C4-2B (cell line): ENCODE measurements around the gene F3.
"Not testable (repeated sequence)": the region's sequence is repeated elsewhere in the genome, so short reads cannot be mapped to it uniquely, and the experiment has no call there.

Experiments used
- ZFX ChIP-seq: fragments of 450-650 bp; IDR thresholded peaks from 2 replicates; pipeline ENCODE4 v1.6.1; 2017
- TF ChIP-seq, protein P1 (sequence below): fragments of 450-650 bp; conservative IDR thresholded peaks from 2 replicates; pipeline ENCODE4 v1.5.1; 2017; ENCODE audit warnings: mild to moderate bottlenecking

DNA sequence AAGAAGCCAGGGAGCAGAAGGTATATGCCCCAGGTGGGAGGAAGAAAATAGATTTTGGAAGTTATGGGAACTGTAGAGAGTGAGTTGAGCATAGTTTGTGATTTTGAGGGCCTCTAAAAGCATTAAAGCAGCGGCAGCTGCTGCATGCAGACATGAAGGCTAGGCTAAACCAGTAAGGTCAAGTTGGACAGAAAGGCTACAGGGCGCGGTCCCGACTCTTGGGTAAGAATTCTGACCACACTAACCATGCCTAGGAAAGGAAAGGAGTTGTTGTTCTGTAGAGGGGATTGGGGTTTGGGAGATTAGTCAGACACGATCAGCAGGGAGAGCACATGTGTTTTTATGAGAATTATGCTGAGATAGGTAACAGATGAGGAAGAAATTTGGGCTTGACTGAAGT is 27.2 kb upstream of the F3 start:
- TF ChIP-seq, protein P1, sequence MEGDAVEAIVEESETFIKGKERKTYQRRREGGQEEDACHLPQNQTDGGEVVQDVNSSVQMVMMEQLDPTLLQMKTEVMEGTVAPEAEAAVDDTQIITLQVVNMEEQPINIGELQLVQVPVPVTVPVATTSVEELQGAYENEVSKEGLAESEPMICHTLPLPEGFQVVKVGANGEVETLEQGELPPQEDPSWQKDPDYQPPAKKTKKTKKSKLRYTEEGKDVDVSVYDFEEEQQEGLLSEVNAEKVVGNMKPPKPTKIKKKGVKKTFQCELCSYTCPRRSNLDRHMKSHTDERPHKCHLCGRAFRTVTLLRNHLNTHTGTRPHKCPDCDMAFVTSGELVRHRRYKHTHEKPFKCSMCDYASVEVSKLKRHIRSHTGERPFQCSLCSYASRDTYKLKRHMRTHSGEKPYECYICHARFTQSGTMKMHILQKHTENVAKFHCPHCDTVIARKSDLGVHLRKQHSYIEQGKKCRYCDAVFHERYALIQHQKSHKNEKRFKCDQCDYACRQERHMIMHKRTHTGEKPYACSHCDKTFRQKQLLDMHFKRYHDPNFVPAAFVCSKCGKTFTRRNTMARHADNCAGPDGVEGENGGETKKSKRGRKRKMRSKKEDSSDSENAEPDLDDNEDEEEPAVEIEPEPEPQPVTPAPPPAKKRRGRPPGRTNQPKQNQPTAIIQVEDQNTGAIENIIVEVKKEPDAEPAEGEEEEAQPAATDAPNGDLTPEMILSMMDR: not testable (repeated sequence)
- TF ChIP-seq ZFX: not testable (repeated sequence)
